Nephron (organoid): ENCODE results near the gene C1orf87.

Experiments used
- H3K27ac Mint-ChIP-seq, 3 experiments: 2 replicates each; pipeline ENCODE4 v1.8.0; 2020; ENCODE audit warnings: mixed read lengths in 3 of 3, mild to moderate bottlenecking in 2 of 3, moderate library complexity in 1 of 3
- H3K27me3 Mint-ChIP-seq: 2 replicates; pipeline ENCODE4 v1.8.0; 2021; ENCODE audit warnings: low read depth, mild to moderate bottlenecking, moderate library complexity, mixed read lengths
- H3K36me3 Mint-ChIP-seq: 2 replicates; pipeline ENCODE4 v1.8.0; 2020; ENCODE audit warnings: low read depth, mixed read lengths
- H3K4me1 Mint-ChIP-seq: 2 replicates; pipeline ENCODE4 v1.8.0; 2020; ENCODE audit warnings: mixed read lengths
- H3K4me3 Mint-ChIP-seq, 3 experiments: 2 replicates each; pipeline ENCODE4 v1.8.0; 2020; ENCODE audit warnings: mild to moderate bottlenecking in 3 of 3, mixed read lengths in 3 of 3, moderate library complexity in 2 of 3
- H3K9me3 Mint-ChIP-seq: 2 replicates; pipeline ENCODE4 v1.8.0; 2020; ENCODE audit warnings: mixed read lengths
- CTCF ChIP-seq, 3 experiments: fragments of 200-600 bp; sonication (generic); IDR thresholded peaks; one replicate each; pipeline ENCODE4 v1.5.0; 2021; ENCODE audit warnings: antibody characterized with exemption in 3 of 3; ENCODE audit not compliant: unreplicated experiment in 3 of 3

The C1orf87 gene

GRCh38 chr1:59948990-59949389 lies 124.6 kb downstream of the C1orf87 start:
- no peak for TF ChIP-seq CTCF (IDR thresholded peaks at IDR 0.05; ENCODE audit: unreplicated experiment in 3 of 3)
- H3K4me1 Mint-ChIP-seq = no peaks in the 10 kb centered on the region
- no peaks in the 10 kb centered on the region for H3K36me3 Mint-ChIP-seq
- no peak overlapping the region for H3K4me3 Mint-ChIP-seq
- no peaks in the 10 kb centered on the region for H3K9me3 Mint-ChIP-seq
- no peak overlapping the region for H3K27ac Mint-ChIP-seq
- H3K27me3 Mint-ChIP-seq = no peaks in the 10 kb centered on the region

GRCh38 chr1:59947047-59947938 lies 126.3 kb downstream of the C1orf87 start:
- Mint-ChIP-seq H3K4me3 (no peak overlapping the region), H3K9me3 (no peaks in the 10 kb centered on the region), H3K4me1 (no peaks in the 10 kb centered on the region), H3K27ac (no peak overlapping the region), H3K27me3 (no peaks in the 10 kb centered on the region), H3K36me3 (no peaks in the 10 kb centered on the region)
- peak; percentile 89 to 96 (median 92) for TF ChIP-seq CTCF (IDR thresholded peaks at IDR 0.05; ENCODE audit: unreplicated experiment in 3 of 3)

GRCh38 chr1:59945790-59946189 lies 127.8 kb downstream of the C1orf87 start:
- Mint-ChIP-seq H3K4me1 (no peaks in the 10 kb centered on the region), H3K36me3 (no peaks in the 10 kb centered on the region)

More at GRCh38 chr1:59945790-59946189, 127.8 kb downstream of the C1orf87 start:
- H3K4me3 Mint-ChIP-seq = no peak overlapping the region
- H3K9me3 Mint-ChIP-seq = no peaks in the 10 kb centered on the region
- H3K27ac Mint-ChIP-seq = no peak overlapping the region
- no peak for TF ChIP-seq CTCF (IDR thresholded peaks at IDR 0.05; ENCODE audit: unreplicated experiment in 3 of 3)
- no peaks in the 10 kb centered on the region for H3K27me3 Mint-ChIP-seq
